Neural progenitor cell (in vitro differentiated cells): ENCODE results near the gene LAMA2.

ENCODE experiments used
- EZH2phosphoT487 ChIP-seq: fragments of 200-600 bp; sonication (generic); IDR thresholded peaks from 2 replicates; pipeline ENCODE4 v1.6.1; 2017; ENCODE audit warnings: antibody characterized with exemption
- TF ChIP-seq, protein P1 (sequence below): fragments of 200-600 bp; sonication (generic); IDR thresholded peaks from 2 replicates; pipeline ENCODE4 v1.5.1; 2017; ENCODE audit warnings: antibody characterized with exemption, mild to moderate bottlenecking

DNA sequence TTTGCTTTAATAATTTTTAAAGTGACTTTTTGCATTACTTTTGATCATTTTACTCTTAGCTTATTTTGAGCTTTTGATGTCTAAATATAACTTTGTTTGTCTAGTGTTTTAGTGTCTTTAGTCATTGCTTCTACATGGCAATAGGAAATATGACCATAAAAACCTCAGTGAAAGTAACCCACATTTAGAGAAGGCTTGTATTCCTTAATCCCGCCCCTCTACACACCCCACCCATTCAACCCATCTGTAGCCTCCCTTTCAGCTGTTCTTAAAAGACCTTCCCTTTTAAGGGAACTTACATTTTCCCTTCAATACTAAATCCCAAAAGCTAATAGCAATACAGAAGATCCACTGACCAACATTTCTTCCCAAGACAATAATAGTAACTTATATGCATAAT, 225.4 kb downstream of the LAMA2 start:
- TF ChIP-seq, protein P1, sequence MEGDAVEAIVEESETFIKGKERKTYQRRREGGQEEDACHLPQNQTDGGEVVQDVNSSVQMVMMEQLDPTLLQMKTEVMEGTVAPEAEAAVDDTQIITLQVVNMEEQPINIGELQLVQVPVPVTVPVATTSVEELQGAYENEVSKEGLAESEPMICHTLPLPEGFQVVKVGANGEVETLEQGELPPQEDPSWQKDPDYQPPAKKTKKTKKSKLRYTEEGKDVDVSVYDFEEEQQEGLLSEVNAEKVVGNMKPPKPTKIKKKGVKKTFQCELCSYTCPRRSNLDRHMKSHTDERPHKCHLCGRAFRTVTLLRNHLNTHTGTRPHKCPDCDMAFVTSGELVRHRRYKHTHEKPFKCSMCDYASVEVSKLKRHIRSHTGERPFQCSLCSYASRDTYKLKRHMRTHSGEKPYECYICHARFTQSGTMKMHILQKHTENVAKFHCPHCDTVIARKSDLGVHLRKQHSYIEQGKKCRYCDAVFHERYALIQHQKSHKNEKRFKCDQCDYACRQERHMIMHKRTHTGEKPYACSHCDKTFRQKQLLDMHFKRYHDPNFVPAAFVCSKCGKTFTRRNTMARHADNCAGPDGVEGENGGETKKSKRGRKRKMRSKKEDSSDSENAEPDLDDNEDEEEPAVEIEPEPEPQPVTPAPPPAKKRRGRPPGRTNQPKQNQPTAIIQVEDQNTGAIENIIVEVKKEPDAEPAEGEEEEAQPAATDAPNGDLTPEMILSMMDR, result no peak
- TF ChIP-seq EZH2phosphoT487, result no peak
